Bronchial epithelial cell (primary cell): ENCODE data around the gene RNF5. TPM values are rescaled to one million over a fixed set of nuclear protein-coding genes. Genes with fewer than 3 reads are reported as not detected.

Experiments used
- DNase-seq: peaks from one replicate; pipeline ENCODE4 v3.0.0-alpha.2; 2010; ENCODE audit warnings: low read depth
- FAIRE-seq: peaks from 2 replicates; lab custom pipeline; 2011; peaks lifted over from hg19 to GRCh38; lab: Jason Lieb, UNC
- H3K27me3 ChIP-seq: 2 replicates; pipeline ENCODE4 v1.5.1; 2011; ENCODE audit warnings: low read length; ENCODE audit not compliant: control insufficient read depth, insufficient read depth
- H3K36me3 ChIP-seq: 2 replicates; pipeline ENCODE4 v1.5.1; 2011; ENCODE audit warnings: low read length; ENCODE audit not compliant: control insufficient read depth, insufficient read depth
- H3K4me3 ChIP-seq: 2 replicates; pipeline ENCODE4 v1.5.1; 2011; ENCODE audit warnings: mild to moderate bottlenecking, low read depth, low read length, control low read depth
- CTCF ChIP-seq: IDR thresholded peaks from 2 replicates; pipeline ENCODE4 v1.5.1; 2011; ENCODE audit warnings: mild to moderate bottlenecking, moderate library complexity, low read length, control low read depth, inconsistent platforms; ENCODE audit not compliant: insufficient read depth, severe bottlenecking
- total RNA-seq: library from RNA; depleted of rRNA; stranded (reverse); fragments of >200 nt; gene quantifications from 2 replicates; pipeline ENCODE4 v1.2.1, GENCODE V29; 2014

RNF5 gene
- total RNA-seq, 1 donor from 2014 or later, result 50.5 TPM

DNA sequence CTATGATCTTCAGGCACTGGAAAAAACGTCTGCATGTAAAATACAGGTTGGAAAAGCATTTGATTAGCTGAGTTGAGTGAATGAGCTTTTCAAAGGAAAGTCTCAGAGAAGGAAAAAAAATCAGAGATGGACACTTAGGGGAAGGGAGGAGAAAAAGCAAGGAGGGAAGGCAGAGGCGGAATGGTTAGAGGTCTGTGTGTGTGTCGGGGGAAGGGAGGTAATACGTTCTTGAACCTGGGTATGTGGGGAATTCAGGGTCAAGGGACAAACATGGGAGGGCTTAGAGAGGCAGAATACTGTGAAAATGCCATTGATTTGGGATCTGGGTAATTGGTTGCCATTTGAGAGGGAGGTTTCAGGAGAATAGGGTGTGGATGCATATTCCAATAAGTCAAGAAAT is 31.5 kb upstream of the RNF5 start:
- Histone ChIP-seq H3K36me3 (no peaks in the 10 kb centered on the region), H3K27me3 (no peaks in the 10 kb centered on the region), H3K4me3 (no peak overlapping the region)
- TF ChIP-seq CTCF, result no peak
- FAIRE-seq, result no peak
- no peak for DNase-seq

GRCh38 chr6:32147401-32148132 is 30.6 kb upstream of the RNF5 start:
- no peak for TF ChIP-seq CTCF
- no peaks in the 10 kb centered on the region for H3K27me3 ChIP-seq
- no peaks in the 10 kb centered on the region for H3K36me3 ChIP-seq
- H3K4me3 ChIP-seq, result peak overlapping the region; percentile 59
- FAIRE-seq (peak; percentile 84), DNase-seq (no peak)

DNA sequence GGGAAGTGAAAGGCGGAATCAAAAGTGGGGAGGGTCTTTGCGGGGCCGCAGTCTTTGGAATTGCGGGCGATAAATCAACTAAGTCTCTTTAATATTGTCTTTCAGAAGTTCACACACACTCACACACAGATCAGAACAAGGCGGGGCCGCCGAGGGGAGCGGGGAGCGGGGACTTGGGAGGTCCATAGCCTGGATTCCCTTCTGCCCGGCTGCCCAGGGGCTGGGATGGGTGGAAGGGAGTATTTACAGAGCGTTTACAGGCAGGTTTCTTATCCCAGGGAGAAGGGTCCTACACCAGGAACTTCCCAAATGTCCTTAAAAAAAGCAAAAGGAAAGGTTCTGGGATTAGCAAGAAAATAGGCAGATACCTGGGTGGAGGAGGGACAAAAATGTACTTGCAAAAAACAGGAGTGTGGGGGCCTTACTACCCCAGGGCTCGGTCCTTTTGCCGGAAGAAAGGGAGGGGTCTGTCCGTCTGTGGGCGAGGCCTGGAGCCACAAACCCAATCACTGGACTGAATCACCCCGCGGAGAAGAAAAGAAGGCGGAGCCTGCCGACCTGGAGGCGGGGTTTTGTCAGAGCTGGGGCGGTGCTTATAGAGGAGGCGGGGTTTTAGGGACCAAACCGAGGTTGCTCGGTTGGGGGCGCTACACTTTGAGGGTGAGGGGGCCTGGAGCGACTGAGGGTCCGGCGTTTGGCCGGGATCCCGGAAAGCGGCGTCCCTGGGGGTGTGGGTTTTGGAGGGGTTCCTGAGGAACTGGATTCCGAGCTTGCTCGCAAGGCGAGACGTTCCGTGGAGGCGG is 29.7 kb upstream of the RNF5 start:
- Histone ChIP-seq H3K27me3 (no peaks in the 10 kb centered on the region), H3K4me3 (peak overlapping the region; percentile 59), H3K36me3 (no peaks in the 10 kb centered on the region)
- peak; percentile 77 for DNase-seq
- peak; percentile 63 for TF ChIP-seq CTCF
- FAIRE-seq, result no peak

DNA sequence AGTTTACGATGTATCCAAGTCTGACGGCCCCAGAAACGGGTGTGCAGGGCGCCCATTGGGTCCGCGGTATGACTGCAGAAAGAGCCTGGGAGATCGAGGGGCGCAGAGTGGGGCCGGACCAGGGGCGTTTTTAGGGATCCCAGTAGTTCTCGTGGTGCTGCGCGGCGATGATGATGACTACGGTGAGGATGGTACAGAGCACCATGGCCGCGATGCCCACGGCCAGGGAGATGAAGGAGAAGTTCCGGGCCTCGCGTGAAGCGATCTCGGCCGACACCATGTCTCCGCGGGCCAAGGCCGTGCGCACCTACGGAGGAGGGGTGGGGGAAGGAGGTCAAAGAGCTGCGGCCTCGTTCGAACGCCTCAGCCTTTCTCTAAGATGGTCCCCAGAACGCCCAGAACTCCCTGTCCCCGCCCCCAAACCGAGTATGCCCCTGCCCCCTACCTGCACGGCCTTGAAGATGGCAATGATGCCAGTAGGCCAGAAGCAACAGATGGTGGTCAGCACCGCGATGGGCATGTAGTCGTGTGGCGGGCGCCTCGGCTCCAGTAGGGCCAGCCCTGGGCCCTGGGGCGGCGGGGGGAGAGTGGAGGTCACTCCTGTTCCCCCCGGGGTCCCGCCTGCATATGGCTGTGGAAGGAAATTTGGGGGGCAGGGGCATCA is 29.0 kb upstream of the RNF5 start:
- Histone ChIP-seq H3K36me3 (no peaks in the 10 kb centered on the region), H3K4me3 (peak overlapping the region; percentile 59), H3K27me3 (no peaks in the 10 kb centered on the region)
- no peak for TF ChIP-seq CTCF
- FAIRE-seq (no peak), DNase-seq (no peak)

DNA sequence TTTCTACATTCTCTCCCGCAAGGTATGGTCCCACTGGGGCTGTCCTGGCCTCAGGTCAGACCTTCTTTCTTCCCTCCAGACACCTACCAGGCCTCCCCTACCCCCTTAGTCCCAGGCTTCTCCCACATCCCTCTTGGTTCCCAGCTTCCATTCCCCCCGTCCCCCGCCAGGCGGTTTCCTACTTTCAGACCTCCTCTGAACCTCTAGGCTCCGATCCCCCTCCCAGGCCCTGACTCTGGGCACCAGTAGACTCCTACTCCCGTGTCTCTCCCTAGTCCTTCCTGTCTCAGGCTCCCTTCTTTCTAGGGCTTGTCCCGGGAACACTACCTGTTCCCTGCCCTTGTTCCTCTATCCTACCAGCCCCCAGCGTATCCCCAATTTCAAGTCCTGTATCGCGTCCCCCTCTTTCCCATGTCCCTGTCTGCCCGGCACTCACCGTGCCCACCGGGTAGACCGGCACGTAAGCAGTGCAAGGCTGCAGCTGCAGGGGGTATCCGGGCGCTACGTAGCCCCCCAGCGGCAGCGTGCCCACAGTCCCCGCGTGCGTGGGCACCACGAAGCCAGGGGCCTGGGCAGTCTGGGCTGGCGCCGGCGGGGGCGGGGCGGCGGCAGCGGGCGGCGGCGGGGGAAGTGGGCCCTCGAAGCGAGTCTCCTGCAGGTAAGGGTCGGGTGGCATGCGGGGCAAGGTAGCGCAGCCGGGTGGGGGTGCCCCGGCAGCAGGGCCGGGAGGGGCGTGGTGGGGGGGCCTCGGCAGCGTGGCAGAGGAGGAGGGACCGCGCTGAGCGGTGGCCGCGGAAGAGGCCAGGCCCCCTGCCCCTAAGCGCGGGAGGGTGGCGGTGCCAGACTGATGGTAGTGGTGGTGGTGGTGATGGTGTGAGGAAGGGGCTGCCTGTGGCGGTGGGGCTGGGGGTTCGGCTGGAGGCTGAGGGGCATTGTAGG is 28.0 kb upstream of the RNF5 start:
- H3K4me3 ChIP-seq, result no peak overlapping the region

More for the DNA sequence above, 28.0 kb upstream of the RNF5 start:
- DNase-seq (no peak), FAIRE-seq (no peak)
- no peak for TF ChIP-seq CTCF
- Histone ChIP-seq H3K27me3 (no peaks in the 10 kb centered on the region), H3K36me3 (no peaks in the 10 kb centered on the region)
